ENCODE data around the gene PLA2R1. TPM values are rescaled to one million over a fixed set of nuclear protein-coding genes. Genes with fewer than 3 reads are reported as not detected.

Gene PLA2R1
- total RNA-seq, 1 experiment from 2014 or later: 1.1 TPM

- TF ChIP-seq, protein P1, sequence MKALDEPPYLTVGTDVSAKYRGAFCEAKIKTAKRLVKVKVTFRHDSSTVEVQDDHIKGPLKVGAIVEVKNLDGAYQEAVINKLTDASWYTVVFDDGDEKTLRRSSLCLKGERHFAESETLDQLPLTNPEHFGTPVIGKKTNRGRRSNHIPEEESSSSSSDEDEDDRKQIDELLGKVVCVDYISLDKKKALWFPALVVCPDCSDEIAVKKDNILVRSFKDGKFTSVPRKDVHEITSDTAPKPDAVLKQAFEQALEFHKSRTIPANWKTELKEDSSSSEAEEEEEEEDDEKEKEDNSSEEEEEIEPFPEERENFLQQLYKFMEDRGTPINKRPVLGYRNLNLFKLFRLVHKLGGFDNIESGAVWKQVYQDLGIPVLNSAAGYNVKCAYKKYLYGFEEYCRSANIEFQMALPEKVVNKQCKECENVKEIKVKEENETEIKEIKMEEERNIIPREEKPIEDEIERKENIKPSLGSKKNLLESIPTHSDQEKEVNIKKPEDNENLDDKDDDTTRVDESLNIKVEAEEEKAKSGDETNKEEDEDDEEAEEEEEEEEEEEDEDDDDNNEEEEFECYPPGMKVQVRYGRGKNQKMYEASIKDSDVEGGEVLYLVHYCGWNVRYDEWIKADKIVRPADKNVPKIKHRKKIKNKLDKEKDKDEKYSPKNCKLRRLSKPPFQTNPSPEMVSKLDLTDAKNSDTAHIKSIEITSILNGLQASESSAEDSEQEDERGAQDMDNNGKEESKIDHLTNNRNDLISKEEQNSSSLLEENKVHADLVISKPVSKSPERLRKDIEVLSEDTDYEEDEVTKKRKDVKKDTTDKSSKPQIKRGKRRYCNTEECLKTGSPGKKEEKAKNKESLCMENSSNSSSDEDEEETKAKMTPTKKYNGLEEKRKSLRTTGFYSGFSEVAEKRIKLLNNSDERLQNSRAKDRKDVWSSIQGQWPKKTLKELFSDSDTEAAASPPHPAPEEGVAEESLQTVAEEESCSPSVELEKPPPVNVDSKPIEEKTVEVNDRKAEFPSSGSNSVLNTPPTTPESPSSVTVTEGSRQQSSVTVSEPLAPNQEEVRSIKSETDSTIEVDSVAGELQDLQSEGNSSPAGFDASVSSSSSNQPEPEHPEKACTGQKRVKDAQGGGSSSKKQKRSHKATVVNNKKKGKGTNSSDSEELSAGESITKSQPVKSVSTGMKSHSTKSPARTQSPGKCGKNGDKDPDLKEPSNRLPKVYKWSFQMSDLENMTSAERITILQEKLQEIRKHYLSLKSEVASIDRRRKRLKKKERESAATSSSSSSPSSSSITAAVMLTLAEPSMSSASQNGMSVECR (CRISPR knock-in tag; IDR thresholded peaks at IDR 0.05; ENCODE audit: borderline replicate concordance): no peak
- TF ChIP-seq, protein P2, sequence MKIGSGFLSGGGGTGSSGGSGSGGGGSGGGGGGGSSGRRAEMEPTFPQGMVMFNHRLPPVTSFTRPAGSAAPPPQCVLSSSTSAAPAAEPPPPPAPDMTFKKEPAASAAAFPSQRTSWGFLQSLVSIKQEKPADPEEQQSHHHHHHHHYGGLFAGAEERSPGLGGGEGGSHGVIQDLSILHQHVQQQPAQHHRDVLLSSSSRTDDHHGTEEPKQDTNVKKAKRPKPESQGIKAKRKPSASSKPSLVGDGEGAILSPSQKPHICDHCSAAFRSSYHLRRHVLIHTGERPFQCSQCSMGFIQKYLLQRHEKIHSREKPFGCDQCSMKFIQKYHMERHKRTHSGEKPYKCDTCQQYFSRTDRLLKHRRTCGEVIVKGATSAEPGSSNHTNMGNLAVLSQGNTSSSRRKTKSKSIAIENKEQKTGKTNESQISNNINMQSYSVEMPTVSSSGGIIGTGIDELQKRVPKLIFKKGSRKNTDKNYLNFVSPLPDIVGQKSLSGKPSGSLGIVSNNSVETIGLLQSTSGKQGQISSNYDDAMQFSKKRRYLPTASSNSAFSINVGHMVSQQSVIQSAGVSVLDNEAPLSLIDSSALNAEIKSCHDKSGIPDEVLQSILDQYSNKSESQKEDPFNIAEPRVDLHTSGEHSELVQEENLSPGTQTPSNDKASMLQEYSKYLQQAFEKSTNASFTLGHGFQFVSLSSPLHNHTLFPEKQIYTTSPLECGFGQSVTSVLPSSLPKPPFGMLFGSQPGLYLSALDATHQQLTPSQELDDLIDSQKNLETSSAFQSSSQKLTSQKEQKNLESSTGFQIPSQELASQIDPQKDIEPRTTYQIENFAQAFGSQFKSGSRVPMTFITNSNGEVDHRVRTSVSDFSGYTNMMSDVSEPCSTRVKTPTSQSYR (CRISPR knock-in tag; IDR thresholded peaks at IDR 0.05): no peak
These were observed 101.4 kb downstream of the PLA2R1 start (continued) for GRCh38 chr2:159961037-159961436.

DNA sequence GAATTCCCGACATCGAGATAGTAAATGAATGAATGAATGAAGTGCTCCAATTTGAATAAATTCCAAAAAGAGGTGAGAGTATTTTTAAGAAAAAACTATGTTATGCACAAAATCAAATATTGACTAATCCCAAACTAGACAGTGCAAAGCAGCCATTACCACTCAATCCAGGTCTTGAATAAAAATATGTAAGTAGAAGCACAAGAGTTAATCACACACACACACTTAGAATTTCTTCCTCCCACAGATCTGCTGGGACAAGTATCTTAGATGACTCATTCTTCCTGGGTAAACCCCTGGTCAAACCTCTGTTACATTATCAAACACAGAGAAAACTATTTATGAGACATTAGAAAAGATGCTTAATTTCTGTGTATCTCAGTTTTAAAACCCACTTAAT lies 102.0 kb downstream of the PLA2R1 start:
- no peaks in the 10 kb centered on the region for H3K27me3 Mint-ChIP-seq (ENCODE audit: low read depth)
- ATAC-seq: no peak
- POLR2A ChIA-PET: no interaction called here
- peaks cover 16% of the 10 kb centered on the region for H3K4me1 Mint-ChIP-seq
- no peak for DNase-seq (ENCODE audit: low spot score)
- H3K9me3 Mint-ChIP-seq: peaks cover 4% of the 10 kb centered on the region; the same call in 1 of the 2 replicates
- no peak overlapping the region for H3K4me3 Mint-ChIP-seq
- no peaks in the 10 kb centered on the region for H3K36me3 Mint-ChIP-seq
- CTCF ChIA-PET: interaction anchor here (1.3 kb wide), 1 partner anchor 39 kb away, joined by 3 read pairs; no protein-coding TSS in a partner anchor
- H3K27ac Mint-ChIP-seq: no peak overlapping the region
- no peak for TF ChIP-seq MYBL2 (CRISPR knock-in tag; IDR thresholded peaks at IDR 0.05)
- TF ChIP-seq TCF7 (CRISPR knock-in tag; IDR thresholded peaks at IDR 0.05; ENCODE audit: low read depth): no peak
- TF ChIP-seq OVOL2 (CRISPR knock-in tag; IDR thresholded peaks at IDR 0.05; ENCODE audit: borderline replicate concordance): no peak
- no peak for TF ChIP-seq TEAD4 (CRISPR knock-in tag; IDR thresholded peaks at IDR 0.05)
- TF ChIP-seq ZNF219 (CRISPR knock-in tag; IDR thresholded peaks at IDR 0.05; ENCODE audit: borderline replicate concordance): no peak
- no peak for TF ChIP-seq ETV6 (CRISPR knock-in tag; IDR thresholded peaks at IDR 0.05)
- TF ChIP-seq, protein P3, sequence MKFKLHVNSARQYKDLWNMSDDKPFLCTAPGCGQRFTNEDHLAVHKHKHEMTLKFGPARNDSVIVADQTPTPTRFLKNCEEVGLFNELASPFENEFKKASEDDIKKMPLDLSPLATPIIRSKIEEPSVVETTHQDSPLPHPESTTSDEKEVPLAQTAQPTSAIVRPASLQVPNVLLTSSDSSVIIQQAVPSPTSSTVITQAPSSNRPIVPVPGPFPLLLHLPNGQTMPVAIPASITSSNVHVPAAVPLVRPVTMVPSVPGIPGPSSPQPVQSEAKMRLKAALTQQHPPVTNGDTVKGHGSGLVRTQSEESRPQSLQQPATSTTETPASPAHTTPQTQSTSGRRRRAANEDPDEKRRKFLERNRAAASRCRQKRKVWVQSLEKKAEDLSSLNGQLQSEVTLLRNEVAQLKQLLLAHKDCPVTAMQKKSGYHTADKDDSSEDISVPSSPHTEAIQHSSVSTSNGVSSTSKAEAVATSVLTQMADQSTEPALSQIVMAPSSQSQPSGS (CRISPR knock-in tag; IDR thresholded peaks at IDR 0.05; ENCODE audit: borderline replicate concordance, low read depth): no peak
- TF ChIP-seq GTF2I (CRISPR knock-in tag; conservative IDR thresholded peaks at IDR 0.05): no peak
- no peak for TF ChIP-seq CREM (CRISPR knock-in tag; IDR thresholded peaks at IDR 0.05)
- TF ChIP-seq MXD4 (CRISPR knock-in tag; IDR thresholded peaks at IDR 0.05; ENCODE audit: borderline replicate concordance): no peak
- TF ChIP-seq, protein P4, sequence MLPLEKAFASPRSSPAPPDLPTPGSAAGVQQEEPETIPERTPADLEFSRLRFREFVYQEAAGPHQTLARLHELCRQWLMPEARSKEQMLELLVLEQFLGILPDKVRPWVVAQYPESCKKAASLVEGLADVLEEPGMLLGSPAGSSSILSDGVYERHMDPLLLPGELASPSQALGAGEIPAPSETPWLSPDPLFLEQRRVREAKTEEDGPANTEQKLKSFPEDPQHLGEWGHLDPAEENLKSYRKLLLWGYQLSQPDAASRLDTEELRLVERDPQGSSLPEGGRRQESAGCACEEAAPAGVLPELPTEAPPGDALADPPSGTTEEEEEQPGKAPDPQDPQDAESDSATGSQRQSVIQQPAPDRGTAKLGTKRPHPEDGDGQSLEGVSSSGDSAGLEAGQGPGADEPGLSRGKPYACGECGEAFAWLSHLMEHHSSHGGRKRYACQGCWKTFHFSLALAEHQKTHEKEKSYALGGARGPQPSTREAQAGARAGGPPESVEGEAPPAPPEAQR (CRISPR knock-in tag; IDR thresholded peaks at IDR 0.05): no peak
- no peak for TF ChIP-seq RELA (CRISPR knock-in tag; IDR thresholded peaks at IDR 0.05; ENCODE audit: borderline replicate concordance)
- TF ChIP-seq, protein P5, sequence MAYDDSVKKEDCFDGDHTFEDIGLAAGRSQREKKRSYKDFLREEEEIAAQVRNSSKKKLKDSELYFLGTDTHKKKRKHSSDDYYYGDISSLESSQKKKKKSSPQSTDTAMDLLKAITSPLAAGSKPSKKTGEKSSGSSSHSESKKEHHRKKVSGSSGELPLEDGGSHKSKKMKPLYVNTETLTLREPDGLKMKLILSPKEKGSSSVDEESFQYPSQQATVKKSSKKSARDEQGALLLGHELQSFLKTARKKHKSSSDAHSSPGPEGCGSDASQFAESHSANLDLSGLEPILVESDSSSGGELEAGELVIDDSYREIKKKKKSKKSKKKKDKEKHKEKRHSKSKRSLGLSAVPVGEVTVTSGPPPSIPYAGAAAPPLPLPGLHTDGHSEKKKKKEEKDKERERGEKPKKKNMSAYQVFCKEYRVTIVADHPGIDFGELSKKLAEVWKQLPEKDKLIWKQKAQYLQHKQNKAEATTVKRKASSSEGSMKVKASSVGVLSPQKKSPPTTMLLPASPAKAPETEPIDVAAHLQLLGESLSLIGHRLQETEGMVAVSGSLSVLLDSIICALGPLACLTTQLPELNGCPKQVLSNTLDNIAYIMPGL (CRISPR knock-in tag; IDR thresholded peaks at IDR 0.05): no peak
- TF ChIP-seq MAX (CRISPR knock-in tag; IDR thresholded peaks at IDR 0.05): no peak
- no peak for TF ChIP-seq AFF4 (CRISPR knock-in tag; IDR thresholded peaks at IDR 0.05; ENCODE audit: borderline replicate concordance)
- no peak for TF ChIP-seq E2F1 (CRISPR knock-in tag; IDR thresholded peaks at IDR 0.05)

All from WTC11 (cell line).